ENCODE data around the gene PTPA. TPM values are rescaled to one million over a fixed set of nuclear protein-coding genes. Genes with fewer than 3 reads are reported as not detected.

Gene PTPA
- total and polyA plus RNA-seq, 2 of the 4 experiments (the other 2 are of a cell fraction), result 124 to 149 TPM

GRCh38 chr9:129130791-129131190 is 19.6 kb downstream of the PTPA start:
- dilution Hi-C loops (cut with HindIII; ENCODE audit: low sequenced_read_pairs, unreplicated experiment) (no loop called here), in situ Hi-C loops (cut with MboI; ENCODE audit: low sequenced_read_pairs) (loop anchor here (5.0 kb wide), 2 partner anchors 487 to 652 kb away; no protein-coding TSS in a partner anchor), intact Hi-C loops (cut with micrococcal nuclease) (loop anchor here (1.0 kb wide), 1 partner anchor 481 kb away; no protein-coding TSS in a partner anchor)
- no peak overlapping the region for H3K27ac ChIP-seq (ENCODE audit: insufficient read depth, low read length)
- H2BK120ac ChIP-seq (ENCODE audit: low read depth, low read length), result no peak overlapping the region
- no peaks in the 10 kb centered on the region for H3K9me3 ChIP-seq (ENCODE audit: control insufficient read depth, insufficient read depth, low read length)
- no peak overlapping the region for H3K4me2 ChIP-seq (ENCODE audit: low read depth, low read length)
- no peak overlapping the region for H2AK9ac ChIP-seq (replicated peaks; ENCODE audit: low read depth, low read length, poor library complexity)
- no peak overlapping the region for H2AFZ ChIP-seq (replicated peaks; ENCODE audit: low read length, poor library complexity)
- ChIA-PET CTCF (interaction anchor here (1.2 to 1.3 kb wide), 2 partner anchors 9 to 12 kb away, joined by 4 to 7 read pairs; no protein-coding TSS in a partner anchor), POLR2A (ENCODE audit: unreplicated experiment) (interaction anchor here (0.5 kb wide), 1 partner anchor 366 kb away, joined by 21 read pairs; no protein-coding TSS in a partner anchor)
- ATAC-seq (ENCODE audit: low read depth) (no peak), DNase-seq (no peak)
- H3K4me3 ChIP-seq (ENCODE audit: insufficient read depth, low read depth, low read length), result no peak overlapping the region
- no peak overlapping the region for H4K91ac ChIP-seq (ENCODE audit: insufficient read depth, low read depth, low read length)
- H3K27me3 ChIP-seq (ENCODE audit: control insufficient read depth, insufficient read depth, low read length), result no peaks in the 10 kb centered on the region
- H2BK5ac ChIP-seq (ENCODE audit: low read depth, low read length, poor library complexity, severe bottlenecking), result no peak overlapping the region
- H3K56ac ChIP-seq (ENCODE audit: extremely low read depth, insufficient read depth, low read length), result no peak overlapping the region
- H3K14ac ChIP-seq (replicated peaks; ENCODE audit: low read depth, low read length), result no peak overlapping the region
- H3K9me1 ChIP-seq (ENCODE audit: insufficient read depth, low read length), result peaks cover 4% of the 10 kb centered on the region; the same call in 1 of the 2 replicates
- H3K79me1 ChIP-seq (ENCODE audit: low read depth in 1 of 2, low read length in 2 of 2), result peaks cover 9 to 44% of the 10 kb centered on the region in 2 experiments; a peak in 2 of 4 replicates
- H3K4ac ChIP-seq (ENCODE audit: low read depth, low read length), result no peak overlapping the region
- H3K9ac ChIP-seq (ENCODE audit: low read depth, low read length), result no peak overlapping the region
- no peak for TF ChIP-seq RFX5 (IDR thresholded peaks at IDR 0.05; ENCODE audit: low read depth, low read length)
- no peak for TF ChIP-seq MAZ (IDR thresholded peaks at IDR 0.05; ENCODE audit: borderline replicate concordance, low read depth, low read length)
- TF ChIP-seq NFE2L2 (IDR thresholded peaks at IDR 0.05; ENCODE audit: low read depth, low read length), result no peak
- H2AK5ac ChIP-seq (ENCODE audit: low read depth, low read length), result no peak overlapping the region
- H3K36me3 ChIP-seq (ENCODE audit: control insufficient read depth, insufficient read depth, low read length), result peaks cover 29% of the 10 kb centered on the region
- H3K23ac ChIP-seq (ENCODE audit: low read depth, low read length), result no peak overlapping the region
- BruUV-seq (replicated peaks), result no TSS peak
- no peaks in the 10 kb centered on the region for H4K20me1 ChIP-seq (ENCODE audit: insufficient read depth, low read length)
- no peak overlapping the region for H2BK20ac ChIP-seq (ENCODE audit: low read depth, low read length)
- no peak overlapping the region for H3K18ac ChIP-seq (ENCODE audit: low read depth, low read length)
- WGBS, 2 experiments (ENCODE audit: extremely low coverage in 2 of 2, insufficient read length in 1 of 2), result no CpG with 5 or more reads among the region's 3 CpGs
- no peak overlapping the region for H4K5ac ChIP-seq (ENCODE audit: low read depth, low read length)
- H4K8ac ChIP-seq (ENCODE audit: low read depth in 2 of 2, low read length in 2 of 2), result no peak overlapping the region
- no peak overlapping the region for H2BK15ac ChIP-seq (ENCODE audit: low read depth, low read length)
- no peaks in the 10 kb centered on the region for H3K4me1 ChIP-seq (ENCODE audit: control insufficient read depth, insufficient read depth, low read length)

Data from IMR-90 (cell line).